ENCODE data around the gene UVSSA. TPM values are rescaled to one million over a fixed set of nuclear protein-coding genes. Genes with fewer than 3 reads are reported as not detected.

Gene UVSSA
- total and polyA plus RNA-seq, 7 donors, result 1.8 to 18.7 (median 8.7) TPM

DNA sequence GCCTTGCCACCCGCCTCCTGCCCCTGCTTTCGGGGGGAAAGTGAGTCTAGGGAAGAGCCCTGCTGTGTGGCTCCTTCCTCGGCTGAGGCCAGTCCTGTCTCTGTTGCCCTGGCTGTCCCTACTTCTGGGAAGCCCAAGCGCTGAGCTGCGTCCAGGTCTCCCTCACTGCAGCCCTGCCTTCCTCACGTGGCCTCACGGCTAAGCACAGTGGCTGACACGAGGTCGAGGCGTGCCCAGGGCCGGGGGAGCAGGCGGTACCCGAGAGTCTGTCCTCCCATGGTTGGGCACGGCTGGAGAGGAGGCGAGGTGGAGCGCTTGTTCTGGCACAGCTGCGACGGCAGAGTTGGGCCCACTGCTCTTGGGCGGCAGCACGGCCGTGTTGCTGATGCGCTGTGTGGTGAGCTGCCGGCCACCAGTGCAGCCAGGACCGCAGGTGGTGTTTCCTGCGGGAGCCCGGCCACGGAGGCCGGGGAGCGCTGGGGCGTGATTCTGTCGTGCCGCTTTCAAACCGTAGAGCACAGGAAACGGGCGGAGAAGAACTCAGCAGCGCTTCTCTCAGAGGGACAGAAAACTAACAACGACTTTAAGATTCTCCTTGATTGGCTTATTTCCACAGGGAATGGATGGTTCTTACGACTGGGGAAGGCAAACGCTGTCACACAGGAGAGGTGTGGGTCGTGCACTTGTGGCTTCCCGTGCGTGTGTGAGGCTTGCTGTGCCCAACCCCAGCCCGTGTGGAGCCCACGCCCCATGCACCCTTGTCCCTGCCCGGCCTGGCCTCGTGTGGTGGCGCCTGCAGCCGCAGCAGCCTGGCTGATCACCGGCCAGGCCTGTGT is 36.0 kb upstream of the UVSSA start:
- peak overlapping the region in 3 of 4 donors; percentile 75 to 80 (median 80) for H3K27ac ChIP-seq
- no peak overlapping the region for H3K4me3 ChIP-seq
- H3K9me3 ChIP-seq, result no peaks in the 10 kb centered on the region
- no peaks in the 10 kb centered on the region for H3K27me3 ChIP-seq
- TF ChIP-seq, protein P1, sequence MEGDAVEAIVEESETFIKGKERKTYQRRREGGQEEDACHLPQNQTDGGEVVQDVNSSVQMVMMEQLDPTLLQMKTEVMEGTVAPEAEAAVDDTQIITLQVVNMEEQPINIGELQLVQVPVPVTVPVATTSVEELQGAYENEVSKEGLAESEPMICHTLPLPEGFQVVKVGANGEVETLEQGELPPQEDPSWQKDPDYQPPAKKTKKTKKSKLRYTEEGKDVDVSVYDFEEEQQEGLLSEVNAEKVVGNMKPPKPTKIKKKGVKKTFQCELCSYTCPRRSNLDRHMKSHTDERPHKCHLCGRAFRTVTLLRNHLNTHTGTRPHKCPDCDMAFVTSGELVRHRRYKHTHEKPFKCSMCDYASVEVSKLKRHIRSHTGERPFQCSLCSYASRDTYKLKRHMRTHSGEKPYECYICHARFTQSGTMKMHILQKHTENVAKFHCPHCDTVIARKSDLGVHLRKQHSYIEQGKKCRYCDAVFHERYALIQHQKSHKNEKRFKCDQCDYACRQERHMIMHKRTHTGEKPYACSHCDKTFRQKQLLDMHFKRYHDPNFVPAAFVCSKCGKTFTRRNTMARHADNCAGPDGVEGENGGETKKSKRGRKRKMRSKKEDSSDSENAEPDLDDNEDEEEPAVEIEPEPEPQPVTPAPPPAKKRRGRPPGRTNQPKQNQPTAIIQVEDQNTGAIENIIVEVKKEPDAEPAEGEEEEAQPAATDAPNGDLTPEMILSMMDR (IDR thresholded peaks at IDR 0.05), result no peak
- no peak for TF ChIP-seq EP300 (IDR thresholded peaks at IDR 0.05)
- no peak for TF ChIP-seq POLR2AphosphoS5 (IDR thresholded peaks at IDR 0.05)
- peaks cover 20 to 42% (median 28%) of the 10 kb centered on the region in 4 donors for H3K36me3 ChIP-seq
- no peak for DNase-seq
- H3K4me1 ChIP-seq, result peaks cover 0 to 37% (median 30%) of the 10 kb centered on the region in 4 donors
- WGBS, 2 donors, result 86 to 88% methylated on average over 49 of the region's 49 CpGs
- intact Hi-C loops (cut with DNase I), result no loop called here

DNA sequence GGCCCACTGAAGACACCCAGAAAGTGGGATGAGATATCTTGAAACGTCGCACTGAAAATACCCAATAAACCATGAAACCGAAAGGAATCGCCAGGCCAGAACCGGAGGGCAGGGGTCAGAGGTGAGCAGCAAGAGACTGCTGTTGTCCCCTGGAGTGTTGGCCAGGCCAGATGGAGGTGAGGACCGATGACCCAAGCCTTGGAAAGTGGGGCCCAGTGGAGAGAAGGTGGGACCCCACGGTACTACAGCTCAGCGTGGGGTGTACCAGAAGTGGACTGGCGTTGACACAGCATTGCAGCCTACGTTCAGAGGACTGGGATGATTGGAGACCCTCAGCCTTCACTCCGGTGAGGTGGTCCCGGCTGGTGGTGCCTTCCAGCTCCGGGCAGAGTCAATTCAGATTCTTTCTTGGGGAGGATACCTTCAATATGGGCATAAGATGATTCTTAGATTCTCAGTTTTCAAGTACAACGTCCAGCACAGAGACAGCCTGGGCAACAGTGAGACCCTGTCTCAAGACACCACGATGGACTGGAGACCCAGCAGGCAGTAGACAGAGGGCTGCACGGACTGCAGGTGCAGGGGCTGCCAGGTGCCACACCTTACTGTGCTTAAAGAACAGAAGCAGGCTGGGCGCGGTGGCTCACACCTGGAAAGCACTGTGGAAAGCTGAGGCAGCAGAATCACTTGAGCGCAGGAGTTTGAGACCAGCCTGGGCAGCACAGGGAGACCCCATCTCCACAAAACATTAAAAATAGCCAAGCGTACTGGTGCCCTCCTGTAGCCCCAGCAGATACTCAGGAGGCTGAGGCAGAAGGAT is 34.0 kb upstream of the UVSSA start:
- intact Hi-C loops (cut with DNase I), result no loop called here
- 94 to 96% methylated on average over 20 of the region's 20 CpGs for WGBS, 2 donors
- Histone ChIP-seq H3K27ac (no peak overlapping the region), H3K36me3 (peaks cover 36 to 60% (median 44%) of the 10 kb centered on the region in 4 donors), H3K4me1 (peaks cover 0 to 36% (median 30%) of the 10 kb centered on the region in 4 donors), H3K9me3 (no peaks in the 10 kb centered on the region), H3K27me3 (no peaks in the 10 kb centered on the region), H3K4me3 (no peak overlapping the region)
- DNase-seq, result no peak
- TF ChIP-seq EP300 (IDR thresholded peaks at IDR 0.05), result no peak
- TF ChIP-seq POLR2A (IDR thresholded peaks at IDR 0.05), result no peak
- TF ChIP-seq, protein P1 (IDR thresholded peaks at IDR 0.05), result no peak
- no peak for TF ChIP-seq POLR2AphosphoS5 (IDR thresholded peaks at IDR 0.05)

DNA sequence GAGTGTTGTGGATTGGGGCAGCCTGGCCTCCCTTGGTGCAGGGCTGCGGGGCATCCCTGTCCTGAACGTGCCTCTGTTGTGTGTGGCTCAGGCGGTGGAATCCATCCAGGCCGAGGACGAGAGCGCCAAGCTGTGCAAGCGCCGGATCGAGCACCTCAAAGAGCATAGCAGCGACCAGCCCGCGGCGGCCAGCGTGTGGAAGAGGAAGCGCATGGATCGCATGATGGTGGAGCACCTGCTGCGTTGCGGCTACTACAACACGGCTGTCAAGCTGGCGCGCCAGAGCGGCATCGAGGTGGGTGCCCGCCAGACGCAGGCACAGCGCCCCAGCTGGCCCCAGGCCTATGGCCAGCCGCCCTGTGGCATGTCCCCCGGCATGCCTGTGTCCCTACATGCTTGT is 31.7 kb upstream of the UVSSA start:
- WGBS, 2 donors, result 96 to 97% methylated on average over 28 of the region's 28 CpGs
- peaks cover 37 to 79% (median 48%) of the 10 kb centered on the region in 4 donors for H3K36me3 ChIP-seq
- intact Hi-C loops (cut with DNase I), result no loop called here
- H3K27me3 ChIP-seq, result no peaks in the 10 kb centered on the region
- no peak overlapping the region for H3K27ac ChIP-seq
- no peak overlapping the region for H3K4me3 ChIP-seq
- DNase-seq, result no peak
- TF ChIP-seq POLR2AphosphoS5 (IDR thresholded peaks at IDR 0.05) (no peak), EP300 (IDR thresholded peaks at IDR 0.05) (no peak), POLR2A (IDR thresholded peaks at IDR 0.05) (no peak)
- TF ChIP-seq, protein P1 (IDR thresholded peaks at IDR 0.05), result no peak
- peaks cover 0 to 14% (median 12%) of the 10 kb centered on the region in 4 donors for H3K4me1 ChIP-seq
- H3K9me3 ChIP-seq, result no peaks in the 10 kb centered on the region

DNA sequence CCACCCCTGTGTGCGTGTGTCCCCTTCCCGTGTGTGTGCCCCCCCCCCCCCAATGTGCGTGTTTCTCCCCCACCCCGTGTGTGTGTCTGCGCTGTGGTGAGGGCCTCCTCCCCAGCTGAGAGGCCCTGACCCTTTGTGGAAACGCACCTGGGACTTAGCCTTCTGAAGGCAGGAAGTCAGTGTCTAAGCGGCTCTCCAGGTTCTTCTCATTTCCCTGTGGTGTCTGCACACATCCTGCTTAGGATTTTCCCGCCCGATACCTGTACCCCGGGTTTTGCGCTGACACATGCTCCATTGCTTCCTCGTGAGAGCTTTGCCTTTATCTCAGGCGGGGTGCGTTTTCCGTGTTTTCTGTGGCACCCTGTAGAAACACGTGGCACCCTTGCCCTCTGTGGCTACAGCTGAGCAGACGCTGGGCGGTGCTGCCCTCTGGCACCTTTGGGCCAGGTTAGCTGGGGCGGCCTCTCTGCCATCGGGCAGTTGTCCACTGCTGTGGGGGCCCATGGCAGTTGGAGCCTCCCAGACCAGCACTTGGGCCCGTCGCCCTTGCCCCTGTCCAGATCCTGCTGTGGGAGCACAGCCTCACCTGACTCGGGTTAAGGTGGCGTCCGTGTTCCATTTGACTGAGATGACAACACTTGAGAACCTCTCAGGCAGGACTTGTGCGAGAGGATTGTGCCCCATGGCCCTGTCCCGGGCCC is 31.0 kb upstream of the UVSSA start:
- Histone ChIP-seq H3K4me3 (no peak overlapping the region), H3K4me1 (peaks cover 0 to 7% (median 5%) of the 10 kb centered on the region in 4 donors), H3K27me3 (no peaks in the 10 kb centered on the region), H3K36me3 (peaks cover 37 to 82% (median 48%) of the 10 kb centered on the region in 4 donors), H3K9me3 (no peaks in the 10 kb centered on the region), H3K27ac (no peak overlapping the region)
- intact Hi-C loops (cut with DNase I), result no loop called here
- TF ChIP-seq EP300 (IDR thresholded peaks at IDR 0.05) (no peak), POLR2A (IDR thresholded peaks at IDR 0.05) (no peak), POLR2AphosphoS5 (IDR thresholded peaks at IDR 0.05) (no peak)
- TF ChIP-seq, protein P1 (IDR thresholded peaks at IDR 0.05), result no peak
- 83 to 87% methylated on average over 27 of the region's 27 CpGs for WGBS, 2 donors
- no peak for DNase-seq

Data from sigmoid colon (tissue), 7 donors.